H1 (cell line): ENCODE data around the gene NECAB3. TPM values are rescaled to one million over a fixed set of nuclear protein-coding genes. Genes with fewer than 3 reads are reported as not detected.

ENCODE experiments used
- CTCF ChIA-PET: fragments of 300-600 bp; sonication (Branson Sonifier 250); formaldehyde crosslinking; loops from one replicate; lab custom pipeline; 2021; ENCODE audit not compliant: partially characterized antibody; lab: Charles Lee
- POLR2A ChIA-PET: fragments of 300-600 bp; sonication (Branson Sonifier 250); formaldehyde crosslinking; loops from one replicate; lab custom pipeline; 2021; ENCODE audit warnings: inconsistent platforms; ENCODE audit not compliant: partially characterized antibody; lab: Charles Lee
- DNase-seq, 2 experiments: peaks; one replicate each; pipeline versions ENCODE4 v3.0.0 to v3.0.0-alpha.2; 2010 to 2022; ENCODE audit warnings: low spot score in 2 of 2, low read depth in 1 of 2, mixed read lengths in 1 of 2
- FAIRE-seq: peaks from 2 replicates; lab custom pipeline; 2011; peaks lifted over from hg19 to GRCh38; lab: Jason Lieb, UNC
- H2AFZ ChIP-seq: 2 replicates; pipeline ENCODE4 v1.8.1; 2012; ENCODE audit warnings: low read length, inconsistent platforms
- H2AK5ac ChIP-seq: 2 replicates; pipeline ENCODE4 v1.6.1; 2013; ENCODE audit warnings: low read depth, low read length
- H2BK120ac ChIP-seq: replicated peaks from 2 replicates; pipeline ENCODE3; 2013; ENCODE audit warnings: low read depth, low read length, inconsistent platforms
- H2BK12ac ChIP-seq: 2 replicates; pipeline ENCODE4 v1.6.1; 2013; ENCODE audit warnings: low read depth, low read length
- H2BK15ac ChIP-seq: 2 replicates; pipeline ENCODE4 v1.6.1; 2013; ENCODE audit warnings: low read length
- H2BK20ac ChIP-seq: 2 replicates; pipeline ENCODE4 v1.6.1; 2013; ENCODE audit warnings: low read length
- H2BK5ac ChIP-seq: 2 replicates; pipeline ENCODE4 v1.6.1; 2013; ENCODE audit warnings: low read depth, low read length
- H3K14ac ChIP-seq: 2 replicates; pipeline ENCODE4 v1.6.1; 2013; ENCODE audit warnings: inconsistent platforms; ENCODE audit not compliant: insufficient read length
- H3K18ac ChIP-seq: 2 replicates; pipeline ENCODE4 v1.6.1; 2013; ENCODE audit warnings: low read length; ENCODE audit errors: extremely low read depth
- H3K23ac ChIP-seq: 2 replicates; pipeline ENCODE4 v1.6.1; 2013; ENCODE audit warnings: inconsistent platforms; ENCODE audit not compliant: insufficient read length
- H3K23me2 ChIP-seq: 2 replicates; pipeline ENCODE4 v1.6.1; 2013; ENCODE audit warnings: low read depth, low read length
- H3K27ac ChIP-seq: 2 replicates; pipeline ENCODE4 v1.6.1; 2011; ENCODE audit warnings: low read depth, low read length, inconsistent platforms
- H3K27me3 ChIP-seq, 4 experiments: replicated peaks in 1 of 4; 1 replicate in 1 of 4; 2 replicates in 3 of 4; pipeline versions ENCODE4 v1.6.1 to v1.8.1; 2011 to 2013; ENCODE audit warnings: low read length in 3 of 4, mild to moderate bottlenecking in 3 of 4, inconsistent platforms in 2 of 4, mixed read lengths in 2 of 4, moderate library complexity in 1 of 4; ENCODE audit not compliant: control insufficient read depth in 3 of 4, insufficient read depth in 3 of 4; ENCODE audit errors: extremely low read depth in 1 of 4
- H3K36me3 ChIP-seq, 4 experiments: 2 replicates each; pipeline versions ENCODE4 v1.6.1 to v1.8.1; 2011 to 2013; ENCODE audit warnings: mild to moderate bottlenecking in 4 of 4, low read length in 3 of 4, moderate library complexity in 2 of 4, control low read depth in 1 of 4, inconsistent platforms in 1 of 4; ENCODE audit not compliant: insufficient read depth in 4 of 4, control insufficient read depth in 2 of 4
- H3K4ac ChIP-seq: replicated peaks from 2 replicates; pipeline ENCODE3; 2013; ENCODE audit warnings: low read length, low read depth, mixed read lengths, inconsistent platforms; ENCODE audit not compliant: insufficient read length
- H3K4me1 ChIP-seq, 4 experiments: replicated peaks in 1 of 4; 1 replicate in 1 of 4; 2 replicates in 3 of 4; pipeline versions ENCODE4 v1.6.1 to v1.8.1; 2011 to 2013; ENCODE audit warnings: low read length in 3 of 4, inconsistent platforms in 2 of 4, mixed read lengths in 1 of 4; ENCODE audit not compliant: insufficient read depth in 4 of 4, control insufficient read depth in 3 of 4
- H3K4me2 ChIP-seq, 2 experiments: 2 replicates each; pipeline versions ENCODE4 v1.6.1 to v1.8.1; 2011 to 2013; ENCODE audit warnings: low read depth in 2 of 2, low read length in 2 of 2, control low read depth in 1 of 2, inconsistent platforms in 1 of 2, mild to moderate bottlenecking in 1 of 2; ENCODE audit not compliant: insufficient read depth in 1 of 2
- H3K4me3 ChIP-seq, 4 experiments: fragments of 200-600, 300-600 bp in 1 of 4; sonication (generic), shearing (Covaris generic), sonication (Bioruptor Twin) in 1 of 4; 2 replicates each; pipeline versions ENCODE4 v1.5.1 to v1.8.1; 2011 to 2016; ENCODE audit warnings: low read length in 4 of 4, low read depth in 3 of 4, control low read depth in 2 of 4, inconsistent platforms in 2 of 4, mild to moderate bottlenecking in 2 of 4, mixed read lengths in 1 of 4, moderate library complexity in 1 of 4; ENCODE audit not compliant: insufficient read depth in 2 of 4; ENCODE audit errors: extremely low read depth in 1 of 4
- H3K56ac ChIP-seq: replicated peaks from 2 replicates; pipeline ENCODE3; 2013; ENCODE audit warnings: low read depth, mild to moderate bottlenecking, mixed read lengths, low read length, inconsistent platforms; ENCODE audit not compliant: insufficient read length
- H3K79me1 ChIP-seq: 2 replicates; pipeline ENCODE4 v1.6.1; 2013; ENCODE audit warnings: low read depth, low read length, control low read depth
- H3K79me2 ChIP-seq, 2 experiments: 2 replicates each; pipeline versions ENCODE4 v1.6.1 to v1.8.1; 2012 to 2013; ENCODE audit warnings: low read length in 2 of 2, mild to moderate bottlenecking in 2 of 2, inconsistent platforms in 1 of 2; ENCODE audit not compliant: insufficient read depth in 2 of 2, control insufficient read depth in 1 of 2
- H3K9ac ChIP-seq, 4 experiments: replicated peaks in 1 of 4; 1 replicate in 1 of 4; 2 replicates in 3 of 4; pipeline versions ENCODE4 v1.6.1 to v1.8.1; 2011 to 2013; ENCODE audit warnings: low read depth in 3 of 4, low read length in 3 of 4, control low read depth in 2 of 4, mild to moderate bottlenecking in 2 of 4, moderate library complexity in 2 of 4, inconsistent platforms in 1 of 4; ENCODE audit errors: extremely low read depth in 1 of 4
- H3K9me3 ChIP-seq, 2 experiments: 2 replicates each; pipeline versions ENCODE4 v1.6.1 to v1.8.1; 2012 to 2013; ENCODE audit warnings: mild to moderate bottlenecking in 2 of 2, moderate library complexity in 2 of 2, control low read depth in 1 of 2, inconsistent platforms in 1 of 2, low read depth in 1 of 2, low read length in 1 of 2, mixed read lengths in 1 of 2; ENCODE audit not compliant: insufficient read depth in 2 of 2
- H4K20me1 ChIP-seq, 2 experiments: replicated peaks in 1 of 2; 2 replicates each; pipeline versions ENCODE3 to v1.8.1; 2011 to 2013; ENCODE audit warnings: inconsistent platforms in 2 of 2, low read length in 2 of 2, mild to moderate bottlenecking in 1 of 2; ENCODE audit not compliant: insufficient read depth in 2 of 2, control insufficient read depth in 1 of 2
- H4K5ac ChIP-seq: 2 replicates; pipeline ENCODE4 v1.6.1; 2013; ENCODE audit warnings: low read length, low read depth, mixed read lengths, inconsistent platforms; ENCODE audit not compliant: insufficient read length
- H4K8ac ChIP-seq: 2 replicates; pipeline ENCODE4 v1.8.0; 2013; ENCODE audit warnings: mild to moderate bottlenecking, moderate library complexity, low read length, inconsistent platforms; ENCODE audit not compliant: insufficient read depth; ENCODE audit errors: extremely low read depth
- H4K91ac ChIP-seq: replicated peaks from 2 replicates; pipeline ENCODE3; 2013; ENCODE audit warnings: low read length, mixed read lengths, inconsistent platforms; ENCODE audit not compliant: insufficient read length
- PHF8 ChIP-seq: fragments of 200-600 bp; sonication (generic); conservative IDR thresholded peaks from 2 replicates; pipeline ENCODE4 v1.7.1; 2012; ENCODE audit warnings: low read depth, mild to moderate bottlenecking, inconsistent platforms, low read length, moderate library complexity
- RNF2 ChIP-seq: fragments of 200-900, 300-1000 bp; sonication (generic); IDR thresholded peaks from 2 replicates; pipeline ENCODE4 v1.7.1; 2016; ENCODE audit warnings: borderline replicate concordance, low read depth, mild to moderate bottlenecking, antibody characterized with exemption, low read length; ENCODE audit not compliant: poor library complexity, severe bottlenecking; ENCODE audit errors: missing control alignments
- WGBS, 2 experiments: shearing (Covaris generic) in 1 of 2; methylation state at CpG; one replicate each; pipeline versions ENCODE4 v1.1.6 to v1.1.7; 2013 to 2015; ENCODE audit warnings: low lambda C conversion rate in 2 of 2, mixed read lengths in 2 of 2, inconsistent platforms in 1 of 2, low coverage in 1 of 2, missing lambda C conversion rate in 1 of 2; ENCODE audit not compliant: insufficient replicate concordance in 2 of 2, insufficient coverage in 1 of 2, insufficient read length in 1 of 2; ENCODE audit errors: extremely low coverage in 1 of 2, missing lambda C conversion rate in 1 of 2; 5-methylcytosine and 5-hydroxymethylcytosine counted together
- polyA plus RNA-seq, 7 experiments: library from polyadenylated mRNA; depleted of rRNA in 3 of 7; stranded (reverse) in 5 of 7; unstranded in 2 of 7; fragments of >200 nt in 5 of 7; fragments of 200-250 nt in 2 of 7; gene quantifications; 1 replicate in 5 of 7; 2 replicates in 1 of 7; 4 replicates in 1 of 7; pipeline versions ENCODE4 v1.2.1 to v1.2.3, GENCODE V29; 2011 to 2013; ENCODE audit warnings: missing spikeins in 2 of 7, mixed read lengths in 2 of 7
- total RNA-seq: library from RNA; stranded (reverse); fragmentation: NEBNext Ultra II Directional; extraction: Animal tissue kit (Norgen Biotek cat#: 25700); gene quantifications from 2 replicates; pipeline ENCODE4 v1.2.1, GENCODE V29; 2021

NECAB3 gene
- total and polyA plus RNA-seq, 2 of the 8 experiments (the other 6 are each of a cell fraction or from before 2014, with no cell fraction given) = 20.5 to 46.2 TPM

GRCh38 chr20:33612001-33612400 is 62.2 kb downstream of the NECAB3 start:
- Histone ChIP-seq H2BK12ac (no peak overlapping the region), H3K14ac (no peak overlapping the region), H2BK120ac (no peak overlapping the region), H4K8ac (no peak overlapping the region), H2BK5ac (no peak overlapping the region), H3K27ac (no peak overlapping the region), H3K79me2 (no peaks in the 10 kb centered on the region), H2BK15ac (no peak overlapping the region), H3K23ac (no peak overlapping the region), H3K79me1 (no peaks in the 10 kb centered on the region), H3K18ac (no peak overlapping the region), H3K23me2 (no peaks in the 10 kb centered on the region), H4K5ac (no peak overlapping the region), H4K91ac (no peak overlapping the region), H3K9me3 (no peaks in the 10 kb centered on the region), H2AFZ (no peak overlapping the region), H3K27me3 (no peaks in the 10 kb centered on the region), H3K4ac (no peak overlapping the region), H3K56ac (no peak overlapping the region), H3K4me3 (no peak overlapping the region), H3K9ac (no peak overlapping the region), H4K20me1 (peaks cover 1 to 2% of the 10 kb centered on the region in 2 experiments), H2BK20ac (no peak overlapping the region), H3K36me3 (peaks cover 0 to 12% (median 3%) of the 10 kb centered on the region in 4 experiments; a peak in 5 of 8 replicates), H3K4me2 (no peak overlapping the region), H2AK5ac (no peak overlapping the region), H3K4me1 (no peaks in the 10 kb centered on the region)
- DNase-seq (no peak), FAIRE-seq (no peak)
- POLR2A ChIA-PET = no interaction called here
- 76% methylated on average over 4 of the region's 4 CpGs; no CpG with 5 or more reads in 1 of the 2 experiments for WGBS, 2 experiments
- CTCF ChIA-PET = interaction anchor here (0.6 kb wide), 1 partner anchor 293 kb away, joined by 3 read pairs; no protein-coding TSS in a partner anchor
- TF ChIP-seq PHF8 (no peak), RNF2 (no peak)
